ENCODE results near the gene STK4. TPM values are rescaled to one million over a fixed set of nuclear protein-coding genes. Genes with fewer than 3 reads are reported as not detected.
A peak's percentile ranks its signal among the peaks of the same experiment; 100 is the strongest.

Gene STK4
- total and polyA plus RNA-seq, 2 of the 4 experiments (the other 2 are of a cell fraction), result 10.2 to 22.2 TPM

DNA sequence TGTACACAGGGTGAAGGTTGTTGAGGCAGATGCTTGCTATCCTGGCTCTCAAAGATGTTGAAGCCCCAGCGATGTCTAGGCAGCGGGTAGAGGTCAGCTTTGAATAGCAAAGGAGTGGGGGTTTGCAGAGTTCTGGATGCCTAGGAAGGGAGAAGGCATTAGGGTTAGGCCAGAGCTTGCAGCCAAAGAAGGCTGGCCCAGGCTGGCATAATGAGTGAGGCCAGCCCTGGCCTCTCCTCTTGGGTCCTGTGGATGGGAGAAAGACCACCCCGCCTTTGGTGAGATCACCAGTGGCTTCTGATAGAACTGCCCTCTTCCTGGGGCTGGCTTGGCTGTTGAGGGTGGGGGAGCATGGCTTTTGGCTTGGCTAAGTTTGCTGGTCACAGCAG, 149.1 kb downstream of the STK4 start:
- Histone ChIP-seq H2BK20ac (ENCODE audit: low read depth, low read length) (no peak overlapping the region), H3K27ac (ENCODE audit: insufficient read depth, low read length) (no peak overlapping the region), H3K9ac (ENCODE audit: low read depth, low read length) (no peak overlapping the region), H4K20me1 (ENCODE audit: insufficient read depth, low read length) (no peaks in the 10 kb centered on the region), H3K4ac (ENCODE audit: low read depth, low read length) (no peak overlapping the region), H4K5ac (ENCODE audit: low read depth, low read length) (no peak overlapping the region), H3K14ac (replicated peaks; ENCODE audit: low read depth, low read length) (no peak overlapping the region), H2AK5ac (ENCODE audit: low read depth, low read length) (no peak overlapping the region), H2AFZ (replicated peaks; ENCODE audit: low read length, poor library complexity) (peak overlapping the region; percentile 27), H3K4me1 (ENCODE audit: control insufficient read depth, insufficient read depth, low read length) (no peaks in the 10 kb centered on the region), H2BK5ac (ENCODE audit: low read depth, low read length, poor library complexity, severe bottlenecking) (no peak overlapping the region), H3K36me3 (ENCODE audit: control insufficient read depth, insufficient read depth, low read length) (no peaks in the 10 kb centered on the region), H3K56ac (ENCODE audit: extremely low read depth, insufficient read depth, low read length) (no peak overlapping the region), H3K4me3 (ENCODE audit: insufficient read depth, low read depth, low read length) (no peak overlapping the region), H3K9me1 (ENCODE audit: insufficient read depth, low read length) (no peaks in the 10 kb centered on the region), H3K18ac (ENCODE audit: low read depth, low read length) (no peak overlapping the region), H3K27me3 (ENCODE audit: control insufficient read depth, insufficient read depth, low read length) (peaks cover 37% of the 10 kb centered on the region), H4K8ac (ENCODE audit: low read depth in 2 of 2, low read length in 2 of 2) (no peak overlapping the region), H2AK9ac (replicated peaks; ENCODE audit: low read depth, low read length, poor library complexity) (no peak overlapping the region), H3K4me2 (ENCODE audit: low read depth, low read length) (no peak overlapping the region), H2BK15ac (ENCODE audit: low read depth, low read length) (no peak overlapping the region), H3K23ac (ENCODE audit: low read depth, low read length) (no peak overlapping the region), H2BK120ac (ENCODE audit: low read depth, low read length) (no peak overlapping the region), H3K79me1 (ENCODE audit: low read depth in 1 of 2, low read length in 2 of 2) (no peaks in the 10 kb centered on the region), H3K9me3 (ENCODE audit: control insufficient read depth, insufficient read depth, low read length) (no peaks in the 10 kb centered on the region), H4K91ac (ENCODE audit: insufficient read depth, low read depth, low read length) (no peak overlapping the region)
- BruUV-seq (replicated peaks), result no TSS peak
- ATAC-seq (ENCODE audit: low read depth) (no peak), DNase-seq (no peak)
- 75% methylated on average over 2 of the region's 3 CpGs; no CpG with 5 or more reads in 1 of the 2 experiments for WGBS, 2 experiments (ENCODE audit: extremely low coverage in 2 of 2, insufficient read length in 1 of 2)
- in situ Hi-C loops (cut with MboI; ENCODE audit: low sequenced_read_pairs), result loop anchor here (25.0 kb wide), 1 partner anchor 172 kb away; no protein-coding TSS in a partner anchor
- CTCF ChIA-PET, result interaction anchor here (1.2 kb wide), 1 partner anchor 104 kb away, joined by 4 read pairs; no protein-coding TSS in a partner anchor
- TF ChIP-seq, protein P1, sequence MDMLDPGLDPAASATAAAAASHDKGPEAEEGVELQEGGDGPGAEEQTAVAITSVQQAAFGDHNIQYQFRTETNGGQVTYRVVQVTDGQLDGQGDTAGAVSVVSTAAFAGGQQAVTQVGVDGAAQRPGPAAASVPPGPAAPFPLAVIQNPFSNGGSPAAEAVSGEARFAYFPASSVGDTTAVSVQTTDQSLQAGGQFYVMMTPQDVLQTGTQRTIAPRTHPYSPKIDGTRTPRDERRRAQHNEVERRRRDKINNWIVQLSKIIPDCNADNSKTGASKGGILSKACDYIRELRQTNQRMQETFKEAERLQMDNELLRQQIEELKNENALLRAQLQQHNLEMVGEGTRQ (IDR thresholded peaks at IDR 0.05; ENCODE audit: low read depth, low read length), result no peak
- no peak for TF ChIP-seq MXI1 (IDR thresholded peaks at IDR 0.05; ENCODE audit: borderline replicate concordance, low read depth, low read length)
- TF ChIP-seq CHD1 (IDR thresholded peaks at IDR 0.05; ENCODE audit: low read depth, low read length), result no peak
- TF ChIP-seq CEBPB (IDR thresholded peaks at IDR 0.05; ENCODE audit: low read depth, low read length), result no peak
- TF ChIP-seq POLR2A (IDR thresholded peaks at IDR 0.05; ENCODE audit: low read depth, low read length), result no peak
- TF ChIP-seq RAD21 (IDR thresholded peaks at IDR 0.05; ENCODE audit: low read length), result no peak
- no peak for TF ChIP-seq MAZ (IDR thresholded peaks at IDR 0.05; ENCODE audit: borderline replicate concordance, low read depth, low read length)
- TF ChIP-seq RCOR1 (IDR thresholded peaks at IDR 0.05; ENCODE audit: insufficient replicate concordance, low read length), result no peak
- no peak for TF ChIP-seq FOS (IDR thresholded peaks at IDR 0.05; ENCODE audit: low read depth, low read length)
- no peak for TF ChIP-seq SMC3 (IDR thresholded peaks at IDR 0.05; ENCODE audit: low read depth, low read length)
- no peak for TF ChIP-seq MAFK (IDR thresholded peaks at IDR 0.05; ENCODE audit: low read depth, low read length)
- no peak for TF ChIP-seq RFX5 (IDR thresholded peaks at IDR 0.05; ENCODE audit: low read depth, low read length)
- no peak for TF ChIP-seq NFE2L2 (IDR thresholded peaks at IDR 0.05; ENCODE audit: low read depth, low read length)
- TF ChIP-seq, protein P2, sequence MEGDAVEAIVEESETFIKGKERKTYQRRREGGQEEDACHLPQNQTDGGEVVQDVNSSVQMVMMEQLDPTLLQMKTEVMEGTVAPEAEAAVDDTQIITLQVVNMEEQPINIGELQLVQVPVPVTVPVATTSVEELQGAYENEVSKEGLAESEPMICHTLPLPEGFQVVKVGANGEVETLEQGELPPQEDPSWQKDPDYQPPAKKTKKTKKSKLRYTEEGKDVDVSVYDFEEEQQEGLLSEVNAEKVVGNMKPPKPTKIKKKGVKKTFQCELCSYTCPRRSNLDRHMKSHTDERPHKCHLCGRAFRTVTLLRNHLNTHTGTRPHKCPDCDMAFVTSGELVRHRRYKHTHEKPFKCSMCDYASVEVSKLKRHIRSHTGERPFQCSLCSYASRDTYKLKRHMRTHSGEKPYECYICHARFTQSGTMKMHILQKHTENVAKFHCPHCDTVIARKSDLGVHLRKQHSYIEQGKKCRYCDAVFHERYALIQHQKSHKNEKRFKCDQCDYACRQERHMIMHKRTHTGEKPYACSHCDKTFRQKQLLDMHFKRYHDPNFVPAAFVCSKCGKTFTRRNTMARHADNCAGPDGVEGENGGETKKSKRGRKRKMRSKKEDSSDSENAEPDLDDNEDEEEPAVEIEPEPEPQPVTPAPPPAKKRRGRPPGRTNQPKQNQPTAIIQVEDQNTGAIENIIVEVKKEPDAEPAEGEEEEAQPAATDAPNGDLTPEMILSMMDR (conservative IDR thresholded peaks at IDR 0.05; ENCODE audit: low read depth, low read length), result no peak
- TF ChIP-seq, protein P3, sequence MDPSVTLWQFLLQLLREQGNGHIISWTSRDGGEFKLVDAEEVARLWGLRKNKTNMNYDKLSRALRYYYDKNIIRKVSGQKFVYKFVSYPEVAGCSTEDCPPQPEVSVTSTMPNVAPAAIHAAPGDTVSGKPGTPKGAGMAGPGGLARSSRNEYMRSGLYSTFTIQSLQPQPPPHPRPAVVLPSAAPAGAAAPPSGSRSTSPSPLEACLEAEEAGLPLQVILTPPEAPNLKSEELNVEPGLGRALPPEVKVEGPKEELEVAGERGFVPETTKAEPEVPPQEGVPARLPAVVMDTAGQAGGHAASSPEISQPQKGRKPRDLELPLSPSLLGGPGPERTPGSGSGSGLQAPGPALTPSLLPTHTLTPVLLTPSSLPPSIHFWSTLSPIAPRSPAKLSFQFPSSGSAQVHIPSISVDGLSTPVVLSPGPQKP (IDR thresholded peaks at IDR 0.05; ENCODE audit: borderline replicate concordance, low read depth, low read length), result no peak
- POLR2A ChIA-PET (ENCODE audit: unreplicated experiment), result no interaction called here
- intact Hi-C loops (cut with micrococcal nuclease), result no loop called here
- dilution Hi-C loops (cut with HindIII; ENCODE audit: low sequenced_read_pairs, unreplicated experiment), result no loop called here
